GM12875 (cell line): Measurements from ENCODE around the gene DEAF1.
"Not testable (repeated sequence)": the region's sequence is repeated elsewhere in the genome, so short reads cannot be mapped to it uniquely, and the experiment has no call there.

Experiments used
- H3K4me3 ChIP-seq: one replicate; pipeline ENCODE4 v1.5.1; 2011; ENCODE audit warnings: low read depth, low read length, control low read depth
- CTCF ChIP-seq: IDR thresholded peaks from 2 replicates; pipeline ENCODE4 v1.5.1; 2011; ENCODE audit warnings: low read depth, mild to moderate bottlenecking, control low read depth, inconsistent platforms, low read length, moderate library complexity, borderline replicate concordance; ENCODE audit not compliant: insufficient read depth

The DEAF1 gene

DNA sequence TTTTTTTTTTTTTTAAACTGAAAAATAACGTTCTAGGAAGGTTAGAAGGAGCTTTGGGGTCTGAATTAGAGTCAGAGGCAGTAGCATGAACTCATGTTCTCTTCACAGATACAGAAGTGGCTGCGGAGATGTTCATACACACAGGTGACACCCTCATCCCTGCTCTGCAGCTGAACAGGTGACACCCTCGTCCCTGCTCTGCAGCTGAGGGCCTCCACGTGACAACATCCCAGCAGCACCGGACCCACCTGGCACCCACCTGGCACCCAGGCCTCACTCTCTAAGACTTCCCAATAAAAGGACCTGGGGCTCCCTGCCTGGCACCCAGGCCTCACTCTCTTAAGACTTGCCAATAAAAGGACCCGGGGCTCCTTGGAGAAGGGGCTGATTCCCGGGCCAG, 38.2 kb downstream of the DEAF1 start:
- no peak for TF ChIP-seq CTCF
- no peak overlapping the region for H3K4me3 ChIP-seq

- no peak overlapping the region for H3K4me3 ChIP-seq
- TF ChIP-seq CTCF, result no peak
Measured at GRCh38 chr11:656426-656825, 38.6 kb downstream of the DEAF1 start.

- TF ChIP-seq CTCF, result no peak
Measured at GRCh38 chr11:655036-655726, 39.8 kb downstream of the DEAF1 start.

GRCh38 chr11:654444-654843, 40.6 kb downstream of the DEAF1 start:
- H3K4me3 ChIP-seq, result not testable (repeated sequence)

More at GRCh38 chr11:655036-655726, 39.8 kb downstream of the DEAF1 start:
- H3K4me3 ChIP-seq, result no peak overlapping the region

DNA sequence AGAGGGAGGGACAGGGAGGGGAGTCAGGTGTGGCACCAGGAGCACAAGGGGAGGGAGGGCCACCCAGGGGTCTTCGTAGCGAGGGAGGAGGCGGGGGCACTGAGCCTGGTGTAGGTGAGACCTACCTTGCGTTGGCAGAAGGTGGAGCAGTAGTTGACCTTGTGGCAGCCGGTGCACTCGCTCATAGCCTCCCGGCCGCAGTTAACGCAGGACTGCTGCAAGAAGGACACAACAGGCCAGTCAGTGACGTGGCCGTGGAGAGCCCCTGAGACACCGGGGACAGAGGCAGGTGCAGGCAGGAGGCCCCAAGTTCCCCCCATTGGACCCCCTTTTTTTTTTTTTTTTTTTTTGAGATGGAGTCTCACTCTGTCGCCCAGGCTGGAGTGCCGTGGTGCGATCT, 41.2 kb downstream of the DEAF1 start:
- no peak overlapping the region for H3K4me3 ChIP-seq
- no peak for TF ChIP-seq CTCF

- not testable (repeated sequence) for H3K4me3 ChIP-seq
Measured at GRCh38 chr11:653136-653535, 41.9 kb downstream of the DEAF1 start.

DNA sequence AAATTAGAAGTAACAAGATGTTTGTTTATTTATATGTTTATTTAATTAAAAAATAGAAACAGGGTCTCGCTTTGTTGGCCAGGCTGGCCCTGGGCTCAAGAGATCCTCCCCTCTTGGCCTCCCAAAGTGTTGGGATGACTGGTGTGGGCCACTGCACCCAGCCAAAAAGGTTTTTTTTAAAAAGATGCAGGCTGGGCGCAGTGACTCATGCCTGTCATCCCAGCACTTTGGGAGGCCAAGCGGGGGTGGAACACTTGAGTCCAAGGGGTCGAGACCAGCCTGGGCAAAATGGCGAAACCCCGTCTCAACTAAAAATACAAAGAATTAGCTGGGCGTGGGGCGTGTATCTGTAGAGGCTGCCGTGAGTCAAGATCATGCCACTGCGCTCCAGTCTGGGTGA, 44.5 kb downstream of the DEAF1 start:
- TF ChIP-seq CTCF, result no peak
- no peak overlapping the region for H3K4me3 ChIP-seq

GRCh38 chr11:647672-648158, 47.3 kb downstream of the DEAF1 start:
- not testable (repeated sequence) for H3K4me3 ChIP-seq

DNA sequence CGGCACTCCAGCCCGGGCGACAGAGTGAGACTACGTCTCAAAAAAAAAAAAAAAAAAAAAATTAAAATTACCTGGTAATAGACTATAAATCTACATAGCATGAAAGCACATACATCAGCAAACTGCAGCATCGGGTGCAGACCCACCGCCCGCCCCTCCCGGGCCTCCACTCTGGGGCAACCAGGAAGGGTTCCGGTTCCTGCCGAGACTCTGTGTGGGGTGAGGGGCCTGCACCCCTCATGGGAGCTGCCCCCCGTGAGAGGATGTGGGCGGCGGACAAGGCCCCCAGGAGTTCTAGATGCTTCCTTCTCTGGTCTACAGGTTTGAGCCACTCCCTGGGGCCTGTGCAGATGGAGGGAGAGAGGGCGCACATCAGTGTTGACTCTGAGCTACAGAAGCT, 48.8 kb downstream of the DEAF1 start:
- H3K4me3 ChIP-seq, result no peak overlapping the region
- TF ChIP-seq CTCF, result no peak
